Stimulated activated naive CD8-positive, alpha-beta T cell treated with anti-CD3 and anti-CD28 coated beads, Interleukin-15, Interleukin-2, amounts not matched to agents 100 U/mL and 50 U/mL, for 24 hours (primary cell): ENCODE results near the gene CD1D.
"Not testable (repeated sequence)": the region's sequence is repeated elsewhere in the genome, so short reads cannot be mapped to it uniquely, and the experiment has no call there.

Source experiments
- ATAC-seq: fragments of 150-1000 bp; cut with Tn5 transposase; one replicate; pipeline ENCODE4 v1.10.0; 2021
- DNase-seq: peaks from one replicate; pipeline ENCODE4 v3.0.0; 2021

Gene CD1D

GRCh38 chr1:158180741-158181576 is at the start of gene CD1D:
TSS of gene CD1D (plus strand) at chr1:158180895. CDS start at chr1:158181102, 207 bp downstream.
- ATAC-seq = no peak
- DNase-seq = peak; percentile 27

GRCh38 chr1:158131217-158131616 is 49.5 kb upstream of the CD1D start:
- ATAC-seq = no peak
- DNase-seq = no peak

GRCh38 chr1:158140764-158141192 is 39.9 kb upstream of the CD1D start:
- no peak for ATAC-seq
- DNase-seq = no peak

DNA sequence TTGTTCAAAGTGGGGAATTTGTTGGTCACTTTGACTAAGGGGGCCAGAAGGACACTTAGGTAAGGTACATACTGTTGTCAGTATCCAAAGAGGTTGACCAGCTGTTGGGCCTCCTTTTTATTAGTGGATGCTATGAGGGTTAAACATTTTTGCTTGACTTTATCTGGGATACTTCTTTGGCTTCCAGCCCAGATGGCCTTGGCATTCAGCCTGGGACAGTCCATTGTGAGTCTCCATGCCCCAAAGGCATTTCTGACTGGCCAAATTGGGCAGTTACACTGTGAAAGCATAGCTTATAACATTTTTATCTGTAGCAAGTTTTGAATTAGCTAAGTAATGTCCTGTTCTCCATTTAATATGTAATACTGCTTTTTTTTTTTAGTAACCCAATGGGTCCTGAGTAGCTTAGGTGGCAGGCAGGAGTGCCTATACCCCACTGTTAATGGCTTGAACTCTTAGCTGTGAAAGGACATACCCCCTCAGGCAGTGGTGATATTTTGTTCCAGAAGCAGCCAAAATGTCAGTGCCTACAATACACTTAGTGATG is 35.4 kb upstream of the CD1D start:
- ATAC-seq (no peak), DNase-seq (no peak)

DNA sequence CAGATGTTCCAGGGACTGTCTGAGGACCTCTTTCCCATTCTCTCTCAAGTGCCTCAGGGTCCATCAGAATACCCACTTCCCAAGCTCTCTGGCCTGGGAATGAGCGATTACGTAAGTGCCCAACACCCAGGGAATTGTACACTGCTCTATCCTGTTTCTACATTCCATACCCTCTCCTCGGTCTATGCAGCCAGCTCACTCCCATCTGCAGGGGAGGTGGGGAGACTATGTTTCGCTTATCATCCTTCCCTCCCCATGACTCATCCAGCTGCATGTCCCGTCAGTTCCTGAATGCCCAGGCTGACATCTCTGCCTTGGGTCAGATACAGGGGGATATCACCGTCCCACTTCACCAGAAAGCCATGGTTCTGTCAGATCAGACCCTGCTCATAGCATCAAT is 34.5 kb upstream of the CD1D start:
- no peak for DNase-seq
- no peak for ATAC-seq

DNA sequence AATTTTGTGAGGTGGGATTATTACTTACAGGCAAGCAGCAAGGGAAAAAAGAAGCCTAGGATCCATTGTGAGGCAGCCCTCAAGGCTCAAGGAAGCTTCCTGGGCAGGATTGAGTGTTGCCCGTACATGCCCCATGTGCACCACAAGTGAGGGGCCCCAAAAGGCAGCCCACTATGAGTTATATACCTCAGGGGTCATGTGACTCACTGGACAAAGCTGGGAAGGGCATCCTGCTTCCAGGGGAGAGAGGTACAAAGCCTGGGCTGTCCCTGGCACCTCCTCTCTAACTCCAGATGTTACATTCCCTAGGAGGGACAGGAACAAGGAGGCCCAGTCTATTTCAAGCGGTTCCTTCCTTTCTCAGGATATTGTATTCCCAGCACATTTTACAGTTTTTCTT is 34.0 kb upstream of the CD1D start:
- no peak for ATAC-seq
- DNase-seq = no peak

DNA sequence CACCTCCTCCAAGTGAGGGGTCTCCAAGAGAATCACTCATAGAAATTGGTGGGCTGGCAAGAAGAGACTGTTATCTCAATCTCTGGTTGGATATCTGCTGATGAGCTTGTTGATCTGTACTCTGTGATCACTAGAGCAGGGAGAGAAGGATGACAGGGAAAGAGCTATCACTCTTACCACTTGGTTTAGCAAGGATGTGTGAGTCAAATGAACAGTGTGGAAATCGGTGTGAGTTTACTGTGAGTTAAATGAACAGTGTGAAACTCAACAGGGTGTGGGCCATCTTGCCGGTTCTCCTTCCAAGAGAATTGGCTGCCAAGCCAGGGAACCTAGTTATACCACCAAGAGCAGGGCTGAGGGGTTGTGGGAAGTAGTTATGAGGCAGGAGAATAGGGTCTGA is 33.3 kb upstream of the CD1D start:
- DNase-seq (no peak), ATAC-seq (no peak)

- ATAC-seq (no peak), DNase-seq (no peak)
Measured at GRCh38 chr1:158147869-158148268, 32.8 kb upstream of the CD1D start.

DNA sequence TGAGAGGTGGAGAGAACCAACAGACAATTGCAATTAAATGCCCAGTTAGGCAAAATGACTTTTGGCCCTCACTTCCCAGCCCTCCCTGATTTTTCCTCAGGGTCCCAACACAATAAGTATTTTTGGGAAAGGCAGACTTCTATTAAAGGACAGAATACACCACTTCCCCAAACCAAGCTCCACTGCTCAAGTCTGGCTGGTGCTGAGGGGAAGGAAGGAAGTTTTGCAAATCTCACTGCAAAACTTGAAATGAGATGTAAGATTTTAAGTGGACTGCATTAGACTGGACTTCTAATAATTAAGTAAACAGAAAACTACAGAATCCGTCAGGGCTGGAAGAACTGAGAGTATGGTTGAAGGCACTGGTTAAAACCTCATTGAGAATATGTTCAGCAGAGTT is 32.2 kb upstream of the CD1D start:
- DNase-seq (no peak), ATAC-seq (no peak)

GRCh38 chr1:158149175-158149574 is 31.5 kb upstream of the CD1D start:
- ATAC-seq = no peak
- no peak for DNase-seq

DNA sequence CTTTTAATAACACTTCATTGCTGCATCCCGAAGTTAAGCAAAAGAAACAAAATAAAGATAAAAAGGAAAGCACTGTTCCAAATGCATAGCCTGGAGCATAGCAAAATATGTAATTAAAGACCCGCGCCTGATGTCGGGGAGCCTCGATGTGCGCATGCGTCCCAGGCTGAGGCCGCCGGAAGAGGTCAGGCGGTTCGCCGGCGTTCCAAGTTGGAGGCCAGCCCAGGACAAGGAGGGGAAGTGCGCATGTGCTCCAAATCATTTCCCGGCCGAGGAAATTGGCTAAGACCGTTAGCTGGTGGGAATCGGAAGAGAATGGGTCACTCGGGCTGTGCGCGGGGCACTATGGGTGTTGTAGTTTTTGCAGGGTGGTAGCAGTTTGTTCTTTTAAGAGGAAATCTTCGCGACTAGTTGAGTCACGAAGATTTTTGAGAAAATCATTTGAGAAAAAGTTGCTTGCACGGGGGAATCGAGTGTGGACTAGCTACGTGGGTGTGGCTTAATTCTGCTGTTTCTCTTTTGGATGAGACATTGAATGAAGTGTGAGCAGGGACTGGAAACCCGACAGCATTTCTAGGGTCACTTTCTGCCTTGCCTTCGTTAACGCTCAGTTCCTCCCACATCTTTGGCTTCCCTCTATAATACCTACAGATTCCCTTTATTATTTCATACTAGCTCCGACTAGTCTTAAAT is 31.0 kb upstream of the CD1D start:
- peak; percentile 78 for DNase-seq
- peak; percentile 90 for ATAC-seq

GRCh38 chr1:158150523-158150922 is 30.2 kb upstream of the CD1D start:
- no peak for DNase-seq
- no peak for ATAC-seq

DNA sequence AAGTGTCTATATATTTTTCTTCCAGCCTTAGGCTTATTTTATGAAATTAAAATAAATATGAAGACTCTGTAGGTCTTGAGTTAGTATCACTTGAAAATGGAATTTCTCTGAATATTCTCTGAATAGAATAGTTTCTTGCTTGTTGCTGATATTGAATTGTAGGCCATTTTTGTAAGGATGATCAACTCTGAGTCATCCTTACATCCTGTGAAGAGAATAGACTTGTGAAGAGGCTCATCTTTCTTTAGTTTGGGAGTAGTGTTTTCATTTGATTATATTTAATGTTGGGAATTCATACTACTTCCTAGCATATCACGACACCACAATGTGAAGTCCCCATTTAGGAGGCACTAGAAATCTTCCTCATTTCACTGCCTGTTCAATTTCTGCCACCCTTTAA is 27.5 kb upstream of the CD1D start:
- DNase-seq (no peak), ATAC-seq (no peak)

DNA sequence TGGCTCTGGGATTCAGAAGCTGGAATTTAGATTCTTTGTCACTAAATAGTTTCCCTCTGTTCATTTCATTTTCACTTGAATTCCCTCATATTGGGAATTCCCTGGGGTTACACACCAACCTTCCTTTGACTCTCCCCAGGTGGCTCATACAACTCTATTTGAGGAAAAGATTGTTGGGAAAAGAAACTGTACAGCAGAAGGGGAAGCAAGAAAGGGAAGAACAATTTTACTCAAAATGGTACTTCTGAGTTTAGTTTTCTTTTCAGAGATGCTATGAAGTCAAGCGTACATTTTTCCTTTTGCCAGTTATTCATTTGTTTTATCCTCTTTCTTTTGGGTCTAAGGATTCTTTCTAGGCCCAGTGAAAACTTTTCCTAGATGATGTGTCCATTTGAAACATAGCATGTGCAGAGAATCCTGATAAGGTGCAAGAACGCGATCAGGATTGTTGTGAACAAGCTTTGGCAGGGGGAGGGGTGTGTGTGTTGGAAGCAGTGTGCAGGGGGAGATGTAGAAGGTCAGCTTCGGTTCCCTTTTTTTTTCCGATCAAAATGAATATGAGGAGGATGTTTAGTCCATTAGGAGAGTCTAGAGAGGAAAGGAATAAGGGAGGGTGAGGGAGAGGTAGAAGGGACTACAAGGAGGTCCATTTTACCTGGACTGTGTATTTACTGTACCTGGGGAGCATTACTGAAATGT is 26.8 kb upstream of the CD1D start:
- no peak for ATAC-seq
- DNase-seq = no peak

GRCh38 chr1:158154501-158154900 is 26.2 kb upstream of the CD1D start:
- ATAC-seq = no peak

GRCh38 chr1:158155673-158156072 is 25.0 kb upstream of the CD1D start:
- DNase-seq = no peak

More at GRCh38 chr1:158154501-158154900, 26.2 kb upstream of the CD1D start:
- DNase-seq = no peak

DNA sequence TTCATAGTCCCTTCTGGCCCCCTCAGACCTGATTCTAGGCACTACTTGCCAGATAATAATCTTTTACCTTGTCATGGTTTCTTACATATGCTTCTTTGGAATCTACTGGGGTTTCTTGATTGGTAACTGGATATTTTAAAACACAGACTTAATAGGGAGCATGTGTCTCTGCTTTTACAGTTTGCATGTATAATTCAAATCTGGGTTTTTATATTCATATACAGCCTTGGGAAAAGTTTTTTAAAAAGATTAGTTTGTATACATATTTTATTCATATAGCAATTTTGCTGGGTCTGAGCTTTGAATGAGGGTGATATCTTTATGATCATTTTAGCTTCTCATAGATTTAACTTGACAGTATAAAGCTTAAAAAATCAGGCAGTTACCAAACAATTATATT is 21.1 kb upstream of the CD1D start:
- no peak for DNase-seq
- no peak for ATAC-seq

More at GRCh38 chr1:158155673-158156072, 25.0 kb upstream of the CD1D start:
- no peak for ATAC-seq

GRCh38 chr1:158161446-158161845 is 19.2 kb upstream of the CD1D start:
- ATAC-seq (no peak), DNase-seq (no peak)

GRCh38 chr1:158163000-158163947 is 17.4 kb upstream of the CD1D start:
- ATAC-seq (peak; percentile 52), DNase-seq (no peak)

DNA sequence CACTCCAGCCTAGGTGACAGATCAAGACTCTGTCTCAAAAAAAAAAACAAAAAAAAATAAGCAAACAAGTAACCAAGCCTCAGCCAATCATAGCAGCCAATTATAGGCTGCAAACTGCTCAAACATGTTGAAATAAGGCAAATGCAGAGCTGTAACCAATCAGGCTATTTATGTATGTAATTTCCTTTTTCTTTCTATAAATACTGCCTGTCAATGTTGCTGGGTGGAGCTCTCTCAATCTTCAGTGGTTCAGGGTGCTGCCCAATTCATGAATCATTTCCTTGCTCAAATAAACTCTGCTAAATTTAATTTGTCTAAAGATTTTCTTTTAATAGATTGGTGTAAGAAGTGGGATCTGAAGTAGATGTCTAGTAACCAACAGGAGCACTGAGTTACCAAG is 11.6 kb upstream of the CD1D start:
- no peak for ATAC-seq

DNA sequence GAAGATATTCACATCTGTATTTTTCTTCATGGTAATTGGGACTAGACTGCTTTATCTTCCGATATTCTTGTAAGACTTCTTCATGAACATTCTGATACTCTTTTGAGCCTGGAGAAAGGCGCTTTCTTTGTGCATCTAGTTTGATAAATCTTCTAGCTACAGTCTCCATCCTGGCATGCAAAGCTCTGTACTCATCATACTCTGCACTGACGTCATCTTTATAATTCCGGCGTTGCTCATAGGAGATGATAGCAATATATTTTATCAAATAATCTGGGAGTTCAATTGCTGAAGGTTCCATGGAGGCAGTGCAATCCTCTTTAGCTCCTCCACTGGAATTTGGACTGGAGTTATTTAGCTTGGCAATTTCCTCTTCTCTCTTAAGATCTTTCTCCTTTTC is 4.8 kb upstream of the CD1D start:
- DNase-seq, ATAC-seq: not testable (repeated sequence)

More for the DNA sequence above, 11.6 kb upstream of the CD1D start:
- no peak for DNase-seq
